CD4-positive, alpha-beta T cell (primary cell): ENCODE data around the gene HBQ1. TPM values are rescaled to one million over a fixed set of nuclear protein-coding genes. Genes with fewer than 3 reads are reported as not detected.
A peak's percentile ranks its signal among the peaks of the same experiment; 100 is the strongest.
"Not testable (repeated sequence)": the region's sequence is repeated elsewhere in the genome, so short reads cannot be mapped to it uniquely, and the experiment has no call there.

Experiments used
- ATAC-seq: fragments of 200-7000 bp; cut with Tn5 transposase; one replicate; pipeline ENCODE4 v1.10.0; 2022; ENCODE audit warnings: mild to moderate bottlenecking; ENCODE audit not compliant: poor library complexity
- CTCF ChIA-PET: fragments of 350-600 bp; sonication (Branson Sonifier 250); formaldehyde crosslinking; loops from one replicate; lab custom pipeline; 2021; ENCODE audit warnings: antibody characterized with exemption, inconsistent platforms; lab: Charles Lee
- POLR2A ChIA-PET: fragments of 350-600 bp; sonication (Branson Sonifier 250); formaldehyde crosslinking; loops from one replicate; lab custom pipeline; 2021; ENCODE audit warnings: antibody characterized with exemption, inconsistent platforms; lab: Charles Lee
- DNase-seq, 14 experiments: peaks; one replicate each; pipeline ENCODE4 v3.0.0-alpha.2; 2013 to 2020; ENCODE audit warnings: mixed read lengths in 2 of 14
- H3K27ac ChIP-seq, 2 donors: one replicate each; pipeline versions ENCODE4 v1.5.1 to v1.7.0; 2013; ENCODE audit warnings: low read length in 2 of 2, low read depth in 1 of 2, mild to moderate bottlenecking in 1 of 2
- H3K27me3 ChIP-seq, 2 experiments: 1 replicate in 1 of 2; 2 replicates in 1 of 2; pipeline versions ENCODE4 v1.6.1 to v1.7.0; 2013; ENCODE audit warnings: low read length in 2 of 2, control low read depth in 1 of 2, mild to moderate bottlenecking in 1 of 2, moderate library complexity in 1 of 2; ENCODE audit not compliant: insufficient read depth in 2 of 2, control insufficient read depth in 1 of 2
- H3K36me3 ChIP-seq: one replicate; pipeline ENCODE4 v1.6.1; 2013; ENCODE audit warnings: low read length, control low read depth; ENCODE audit not compliant: insufficient read depth
- H3K4me1 ChIP-seq: one replicate; pipeline ENCODE4 v1.6.1; 2013; ENCODE audit warnings: low read length, control low read depth; ENCODE audit not compliant: insufficient read depth
- H3K4me3 ChIP-seq: one replicate; pipeline ENCODE4 v1.5.1; 2013; ENCODE audit warnings: mild to moderate bottlenecking, low read length, moderate library complexity
- H3K9me3 ChIP-seq, 2 experiments: 1 replicate in 1 of 2; 2 replicates in 1 of 2; pipeline versions ENCODE4 v1.6.1 to v1.7.0; 2013; ENCODE audit warnings: low read length in 2 of 2, mild to moderate bottlenecking in 2 of 2, control low read depth in 1 of 2, moderate library complexity in 1 of 2; ENCODE audit not compliant: control insufficient read depth in 1 of 2, insufficient read depth in 1 of 2
- H3K27ac Mint-ChIP-seq: one replicate; pipeline ENCODE4 v1.8.0; 2020; ENCODE audit warnings: mixed read lengths
- H3K27me3 Mint-ChIP-seq: one replicate; pipeline ENCODE4 v1.8.0; 2021; ENCODE audit warnings: mixed read lengths
- H3K36me3 Mint-ChIP-seq: one replicate; pipeline ENCODE4 v1.8.0; 2021; ENCODE audit warnings: low read depth, mixed read lengths
- H3K4me1 Mint-ChIP-seq: one replicate; pipeline ENCODE4 v1.8.0; 2021; ENCODE audit warnings: low read depth, mixed read lengths
- H3K4me3 Mint-ChIP-seq: one replicate; pipeline ENCODE4 v1.8.0; 2020; ENCODE audit warnings: mild to moderate bottlenecking, mixed read lengths
- H3K9me3 Mint-ChIP-seq: one replicate; pipeline ENCODE4 v1.8.0; 2020; ENCODE audit warnings: mixed read lengths
- intact Hi-C, 2 experiments: fragments of 100-400 bp; cut with DNase I in 1 of 2; cut with micrococcal nuclease in 1 of 2; formaldehyde crosslinking; loops; one replicate each; pipeline versions ENCODE4 v1.15.1 to v1.9.0; 2023 to 2025; cut with DNase I, micrococcal nuclease
- total RNA-seq, 174 experiments: library from RNA in 2 of 174; stranded (reverse) in 2 of 174; gene quantifications; one replicate each; pipeline ENCODE4 v1.2.3 and lab custom pipeline; 2021 to 2026
- TF ChIP-seq, protein P1 (sequence below): fragments of 200-600 bp; IDR thresholded peaks from one replicate; pipeline ENCODE4 v1.8.0; 2022; ENCODE audit warnings: antibody characterized with exemption, mild to moderate bottlenecking

Gene HBQ1
- total RNA-seq, 2 experiments from 2014 or later, result not detected

DNA sequence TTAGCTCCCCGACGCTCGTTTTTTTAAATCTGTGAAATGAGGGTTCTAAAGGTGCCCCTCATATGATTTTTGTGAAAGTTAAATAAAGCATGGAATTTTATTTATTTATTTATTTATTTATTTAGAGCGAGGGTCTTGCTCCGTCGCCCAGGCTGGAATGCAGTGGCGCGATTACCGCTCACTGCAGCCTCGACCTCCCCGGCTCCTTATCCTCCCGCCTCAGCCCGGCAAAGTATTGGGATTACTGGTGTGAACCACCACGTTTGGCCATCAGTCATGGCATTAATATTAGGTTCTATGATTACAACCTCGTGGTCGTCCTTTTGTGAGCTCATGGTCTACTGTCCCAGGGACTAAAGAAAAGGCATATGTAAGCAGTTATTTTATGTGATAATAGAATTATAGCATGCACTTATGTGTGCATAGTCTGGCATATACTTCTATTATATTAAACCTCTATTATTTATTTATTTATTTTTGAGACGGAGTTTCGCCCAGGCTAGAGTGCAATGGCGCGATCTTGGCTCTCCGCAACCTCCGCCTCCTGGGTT lies 49.5 kb downstream of the HBQ1 start:
- peak overlapping the region; percentile 86 to 91 for H3K27ac ChIP-seq
- peaks cover 44% of the 10 kb centered on the region for H3K4me1 Mint-ChIP-seq

DNA sequence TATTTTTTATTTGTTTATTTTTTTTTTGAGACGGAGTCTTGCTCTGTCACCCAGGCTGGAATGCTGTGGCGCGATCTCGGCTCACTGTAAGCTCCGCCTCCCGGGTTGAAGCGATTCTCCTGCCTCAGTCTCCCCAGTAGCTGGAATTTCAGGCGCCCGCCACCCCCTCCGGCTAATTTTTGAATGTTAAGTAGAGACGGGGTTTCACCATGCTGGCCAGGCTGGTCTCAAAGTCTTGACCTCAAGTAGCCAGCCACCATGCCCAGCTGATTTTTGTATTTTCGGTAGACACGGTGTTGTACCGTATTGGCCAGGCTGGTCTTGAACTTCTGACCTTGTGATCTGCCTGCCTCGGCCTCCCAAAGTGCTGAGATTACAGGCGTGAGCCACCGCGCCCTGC lies 50.1 kb downstream of the HBQ1 start:
- H3K9me3 Mint-ChIP-seq, H3K4me3 Mint-ChIP-seq, POLR2A ChIA-PET, H3K4me3 ChIP-seq, H3K27ac ChIP-seq, H3K27me3 ChIP-seq, ATAC-seq, H3K27me3 Mint-ChIP-seq, H3K27ac Mint-ChIP-seq, H3K9me3 ChIP-seq, intact Hi-C loops: not testable (repeated sequence)
- peaks cover 27% of the 10 kb centered on the region for H3K36me3 ChIP-seq
- CTCF ChIA-PET, result interaction anchor here (1.2 to 3.1 kb wide), 2 partner anchors 19 to 132 kb away, joined by 3 to 11 read pairs; no protein-coding TSS in a partner anchor
- peaks cover 31% of the 10 kb centered on the region for H3K4me1 ChIP-seq
- peaks cover 49% of the 10 kb centered on the region for H3K4me1 Mint-ChIP-seq
- peak in 1 of 14 experiments; percentile 28 for DNase-seq
- H3K36me3 Mint-ChIP-seq, result peaks cover 44% of the 10 kb centered on the region

More for the DNA sequence above, 49.5 kb downstream of the HBQ1 start:
- no peaks in the 10 kb centered on the region for H3K27me3 Mint-ChIP-seq
- H3K4me1 ChIP-seq, result peaks cover 29% of the 10 kb centered on the region
- peaks cover 30% of the 10 kb centered on the region for H3K36me3 ChIP-seq
- H3K4me3 Mint-ChIP-seq, result peak overlapping the region; percentile 90
- ChIA-PET POLR2A (interaction anchor here (0.6 to 2.4 kb wide), 6 partner anchors 12 to 153 kb away, joined by 3 to 12 read pairs (median 8); partner anchors contain the start of gene AXIN1), CTCF (interaction anchor here (1.2 to 3.1 kb wide), 2 partner anchors 19 to 133 kb away, joined by 3 to 11 read pairs; no protein-coding TSS in a partner anchor)
- DNase-seq (peak in 1 of 14 experiments; percentile 26), ATAC-seq (no peak)
- intact Hi-C loops, result loop anchor here in 1 of 2 experiments (5.0 kb wide), 1 partner anchor 297 kb away; the partner anchor contains the start of gene CAPN15
- no peaks in the 10 kb centered on the region for H3K9me3 Mint-ChIP-seq
- H3K27me3 ChIP-seq, result no peaks in the 10 kb centered on the region
- H3K4me3 ChIP-seq, result peak overlapping the region; percentile 96
- TF ChIP-seq, protein P1, sequence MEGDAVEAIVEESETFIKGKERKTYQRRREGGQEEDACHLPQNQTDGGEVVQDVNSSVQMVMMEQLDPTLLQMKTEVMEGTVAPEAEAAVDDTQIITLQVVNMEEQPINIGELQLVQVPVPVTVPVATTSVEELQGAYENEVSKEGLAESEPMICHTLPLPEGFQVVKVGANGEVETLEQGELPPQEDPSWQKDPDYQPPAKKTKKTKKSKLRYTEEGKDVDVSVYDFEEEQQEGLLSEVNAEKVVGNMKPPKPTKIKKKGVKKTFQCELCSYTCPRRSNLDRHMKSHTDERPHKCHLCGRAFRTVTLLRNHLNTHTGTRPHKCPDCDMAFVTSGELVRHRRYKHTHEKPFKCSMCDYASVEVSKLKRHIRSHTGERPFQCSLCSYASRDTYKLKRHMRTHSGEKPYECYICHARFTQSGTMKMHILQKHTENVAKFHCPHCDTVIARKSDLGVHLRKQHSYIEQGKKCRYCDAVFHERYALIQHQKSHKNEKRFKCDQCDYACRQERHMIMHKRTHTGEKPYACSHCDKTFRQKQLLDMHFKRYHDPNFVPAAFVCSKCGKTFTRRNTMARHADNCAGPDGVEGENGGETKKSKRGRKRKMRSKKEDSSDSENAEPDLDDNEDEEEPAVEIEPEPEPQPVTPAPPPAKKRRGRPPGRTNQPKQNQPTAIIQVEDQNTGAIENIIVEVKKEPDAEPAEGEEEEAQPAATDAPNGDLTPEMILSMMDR, result no peak
- peak overlapping the region; percentile 86 for H3K27ac Mint-ChIP-seq
- peaks cover 41% of the 10 kb centered on the region for H3K36me3 Mint-ChIP-seq
- no peaks in the 10 kb centered on the region for H3K9me3 ChIP-seq

Other genes with a start within 250 kb of the HBQ1 start
- 1 to 10 TPM; 4.1 TPM for gene POLR3K, start 126.9 kb upstream of the HBQ1 start, total RNA-seq
- 1 to 10 TPM; 4.8 to 5.1 TPM for gene SNRNP25, start 126.6 kb upstream of the HBQ1 start, total RNA-seq
- under 1 TPM; 0.33 to 0.34 TPM for gene RHBDF1, start 107.8 kb upstream of the HBQ1 start, total RNA-seq
- 10 to 100 TPM; 14.1 to 17.1 TPM for gene MPG, start 102.2 kb upstream of the HBQ1 start, total RNA-seq
- gene NPRL3, start 41.8 kb upstream of the HBQ1 start, total RNA-seq, result 10 to 100 TPM; 29.5 to 30.8 TPM
- gene HBZ, start 27.8 kb upstream of the HBQ1 start, total RNA-seq, result not detected
- not detected for gene HBM, start 14.5 kb upstream of the HBQ1 start, total RNA-seq
- not detected for gene HBA2, start 7.6 kb upstream of the HBQ1 start, total RNA-seq
- gene HBA1, start 3.8 kb upstream of the HBQ1 start, total RNA-seq, result not detected
- gene LUC7L, start 49.0 kb downstream of the HBQ1 start, total RNA-seq, result 10 to 100 TPM; 94.8 to 98.4 TPM
- 10 to 100 TPM; 15.6 to 17.0 TPM for gene FAM234A, start 54.4 kb downstream of the HBQ1 start, total RNA-seq
- gene RGS11, start 95.5 kb downstream of the HBQ1 start, total RNA-seq, result not detected
- under 1 TPM in 1 of 2 experiments, not detected in 1; 0.42 TPM for gene ARHGDIG, start 100.1 kb downstream of the HBQ1 start, total RNA-seq
- not detected for gene PDIA2, start 102.7 kb downstream of the HBQ1 start, total RNA-seq
- 10 to 100 TPM; 24.7 to 26.3 TPM for gene AXIN1, start 172.3 kb downstream of the HBQ1 start, total RNA-seq
- 10 to 100 TPM; 19.6 to 19.7 TPM for gene MRPL28, start 190.1 kb downstream of the HBQ1 start, total RNA-seq
- 10 to 100 TPM; 59.7 to 63.7 TPM for gene PGAP6, start 201.5 kb downstream of the HBQ1 start, total RNA-seq
- gene NME4, start 216.7 kb downstream of the HBQ1 start, total RNA-seq, result 10 to 100 TPM; 31.2 to 32.6 TPM
- 1 to 10 TPM; 5.7 to 7.0 TPM for gene DECR2, start 221.4 kb downstream of the HBQ1 start, total RNA-seq
- 10 to 100 TPM; 28.4 to 29.0 TPM for gene RAB11FIP3, start 245.2 kb downstream of the HBQ1 start, total RNA-seq